GM21360 (cell line): ENCODE results near the gene UBXN6.

Experiments used
- ATAC-seq: cut with Tn5 transposase; IDR thresholded peaks from one replicate; pipeline ENCODE4 v1.9.1; 2021; ENCODE audit warnings: mild to moderate bottlenecking, moderate library complexity; ENCODE audit not compliant: unreplicated experiment

UBXN6 gene

DNA sequence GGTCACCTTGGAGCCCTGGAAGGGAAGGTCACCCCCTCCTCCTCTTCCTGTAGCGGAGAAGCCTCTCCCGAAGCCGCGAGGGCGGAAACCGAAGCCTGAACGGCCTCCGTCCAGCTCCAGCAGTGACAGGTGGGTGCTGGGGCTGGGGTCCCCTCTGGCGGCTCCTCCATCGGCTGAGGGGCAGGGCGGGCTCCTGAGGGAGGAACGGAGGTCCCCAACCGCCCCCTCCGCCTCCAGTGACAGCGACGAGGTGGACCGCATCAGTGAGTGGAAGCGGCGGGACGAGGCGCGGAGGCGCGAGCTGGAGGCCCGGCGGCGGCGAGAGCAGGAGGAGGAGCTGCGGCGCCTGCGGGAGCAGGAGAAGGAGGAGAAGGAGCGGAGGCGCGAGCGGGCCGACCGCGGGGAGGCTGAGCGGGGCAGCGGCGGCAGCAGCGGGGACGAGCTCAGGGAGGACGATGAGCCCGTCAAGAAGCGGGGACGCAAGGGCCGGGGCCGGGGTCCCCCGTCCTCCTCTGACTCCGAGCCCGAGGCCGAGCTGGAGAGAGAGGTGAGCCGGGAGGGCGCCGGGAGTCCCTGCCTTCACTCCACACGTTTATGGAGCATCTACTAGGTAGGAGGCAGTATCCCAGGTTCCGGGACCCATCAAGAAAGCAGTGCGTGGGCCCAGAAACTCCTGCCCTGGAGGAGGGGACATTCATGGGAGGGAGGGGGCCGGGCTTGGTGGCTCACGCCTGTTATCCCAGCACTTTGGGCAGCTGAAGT is 36.5 kb upstream of the UBXN6 start:
- no peak for ATAC-seq

DNA sequence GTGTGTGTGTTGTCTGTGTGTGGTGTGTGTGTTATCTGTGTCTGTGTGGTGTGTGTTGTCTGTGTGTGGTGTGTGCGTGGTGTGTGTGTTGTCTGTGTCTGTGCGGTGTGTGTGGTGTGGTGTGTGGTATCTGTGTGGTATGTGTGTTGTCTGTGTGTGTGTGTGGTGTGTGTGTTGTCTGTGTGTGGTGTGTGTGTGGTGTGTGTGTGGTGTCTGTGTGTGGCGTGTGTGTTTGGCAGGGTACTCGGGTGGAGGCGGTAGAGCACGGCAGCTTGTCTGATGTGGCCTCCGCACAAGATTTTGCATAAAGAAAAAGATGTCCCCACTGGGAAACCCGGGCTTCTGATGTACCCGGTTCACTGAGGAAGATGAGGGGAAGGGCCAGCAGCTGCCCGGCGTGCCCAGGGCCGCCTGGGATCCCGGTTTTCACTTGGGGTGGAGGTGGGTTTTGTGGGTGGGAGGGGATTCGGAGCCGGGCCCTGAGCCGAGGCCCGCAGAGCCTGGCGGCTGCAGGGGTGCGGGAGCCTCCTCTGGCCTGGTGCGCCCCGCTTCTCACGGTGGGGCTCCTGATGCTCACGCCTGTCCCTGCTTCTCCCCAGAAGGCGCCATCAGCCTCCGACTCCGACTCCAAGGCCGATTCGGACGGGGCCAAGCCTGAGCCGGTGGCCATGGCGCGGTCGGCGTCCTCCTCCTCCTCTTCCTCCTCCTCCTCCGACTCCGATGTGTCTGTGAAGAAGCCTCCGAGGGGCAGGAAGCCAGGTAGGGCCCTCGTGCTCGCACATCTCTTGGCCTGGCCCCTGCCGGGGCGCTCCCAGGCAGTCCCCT is 35.7 kb upstream of the UBXN6 start:
- ATAC-seq = no peak

DNA sequence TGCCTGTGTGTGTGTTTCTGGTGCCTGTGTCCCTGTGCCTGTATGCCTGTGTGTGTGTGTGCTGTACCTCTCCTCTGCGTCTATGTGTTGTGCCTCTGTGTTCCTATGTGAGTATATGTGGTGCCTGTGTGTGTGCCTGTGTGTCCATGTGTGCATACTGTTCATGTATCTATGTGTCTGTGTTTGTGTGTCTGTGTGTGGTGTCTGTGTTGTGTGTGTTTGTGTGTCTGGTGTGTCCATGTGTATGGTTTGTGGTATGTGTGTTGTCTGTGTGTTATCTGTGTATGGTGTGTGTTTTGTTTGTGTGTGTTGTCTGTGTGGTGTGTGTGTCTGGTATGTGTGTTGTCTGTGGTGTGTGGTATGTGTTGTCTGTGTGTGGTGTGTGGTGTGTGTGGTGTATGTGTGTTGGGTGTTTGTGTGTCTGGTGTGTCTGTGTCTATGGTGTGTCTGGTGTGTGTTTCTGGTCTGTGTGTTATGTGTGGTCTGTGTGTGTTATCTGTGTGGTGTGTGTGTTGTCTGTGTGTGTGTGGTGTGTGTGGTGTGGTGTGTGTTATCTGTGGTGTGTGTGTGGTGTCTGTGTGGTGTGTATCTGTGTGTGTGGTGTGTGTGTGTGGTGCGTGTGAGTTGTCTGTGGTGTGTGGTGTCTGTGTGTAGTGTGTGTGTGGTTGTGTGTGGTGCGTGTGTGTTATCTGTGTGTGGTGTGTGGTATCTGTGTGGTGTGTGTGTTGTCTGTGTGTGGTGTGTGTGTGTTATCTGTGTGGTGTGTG is 34.9 kb upstream of the UBXN6 start:
- no peak for ATAC-seq

DNA sequence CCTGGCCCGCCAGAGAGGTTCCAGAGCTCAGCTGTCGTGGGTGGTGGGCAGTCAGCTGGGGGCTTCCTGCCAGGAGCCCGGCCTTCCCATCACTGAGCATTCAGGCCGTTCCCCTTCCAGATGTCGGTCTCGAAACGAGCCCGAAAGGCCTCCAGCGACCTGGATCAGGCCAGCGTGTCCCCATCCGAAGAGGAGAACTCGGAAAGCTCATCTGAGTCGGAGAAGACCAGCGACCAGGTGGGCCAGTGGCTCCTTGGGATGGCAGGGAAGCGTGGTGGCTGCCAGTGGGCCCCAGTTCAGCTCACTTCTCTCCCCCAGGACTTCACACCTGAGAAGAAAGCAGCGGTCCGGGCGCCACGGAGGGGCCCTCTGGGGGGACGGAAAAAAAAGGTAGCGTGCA is 33.9 kb upstream of the UBXN6 start:
- ATAC-seq = no peak

DNA sequence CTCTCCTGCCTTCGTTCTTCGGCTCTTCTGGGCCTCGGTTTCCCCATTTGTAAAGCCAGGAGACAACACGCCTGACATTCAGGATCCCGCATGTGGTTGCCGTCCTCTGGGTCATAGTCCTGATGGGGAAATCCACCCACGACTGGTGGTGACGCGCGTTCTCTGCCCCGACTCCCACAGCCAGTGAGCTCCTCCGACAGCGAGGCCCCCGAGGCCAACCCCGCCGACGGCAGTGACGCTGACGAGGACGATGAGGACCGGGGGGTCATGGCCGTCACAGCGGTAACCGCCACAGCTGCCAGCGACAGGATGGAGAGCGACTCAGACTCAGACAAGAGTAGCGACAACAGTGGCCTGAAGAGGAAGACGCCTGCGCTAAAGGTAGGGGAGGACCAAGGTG is 30.9 kb upstream of the UBXN6 start:
- no peak for ATAC-seq

DNA sequence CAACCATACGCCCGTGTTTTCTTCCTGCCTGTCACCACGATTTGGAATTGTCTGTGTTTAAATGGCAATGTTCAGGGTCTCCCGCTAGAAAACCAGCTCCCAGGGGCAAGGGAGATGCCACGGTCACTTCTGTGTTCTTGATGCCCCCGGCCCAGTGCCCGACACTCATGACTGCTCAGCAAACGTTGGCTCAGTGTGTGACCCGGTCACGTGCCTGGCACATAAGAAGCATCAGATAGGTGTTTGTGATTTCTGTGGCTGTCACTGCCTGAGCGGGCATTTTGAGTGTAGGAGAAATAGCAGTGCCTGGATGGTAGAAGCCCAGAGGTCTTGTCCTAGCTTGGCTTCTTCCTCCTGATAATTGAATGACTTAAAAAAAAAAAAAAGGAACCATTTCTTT is 30.0 kb upstream of the UBXN6 start:
- no peak for ATAC-seq

DNA sequence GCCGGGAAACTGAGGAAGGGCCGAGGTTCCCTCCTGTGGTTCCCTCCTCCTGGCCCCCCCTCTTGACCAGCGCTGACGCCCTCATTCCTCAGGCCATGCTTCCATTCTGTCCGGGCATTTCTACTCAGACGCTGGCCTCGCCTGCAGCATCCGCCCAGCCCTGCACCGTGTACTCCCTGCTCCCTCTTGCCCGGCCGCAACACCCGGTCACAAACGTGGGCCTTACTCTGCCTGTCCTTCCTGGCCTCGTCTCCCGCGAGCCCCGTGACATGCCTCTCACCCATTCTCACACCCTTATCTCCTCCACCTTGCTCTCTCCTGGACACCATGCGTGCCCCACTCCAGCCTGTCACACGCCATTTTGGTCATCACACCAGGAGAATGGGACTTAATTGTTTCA is 25.8 kb upstream of the UBXN6 start:
- no peak for ATAC-seq

DNA sequence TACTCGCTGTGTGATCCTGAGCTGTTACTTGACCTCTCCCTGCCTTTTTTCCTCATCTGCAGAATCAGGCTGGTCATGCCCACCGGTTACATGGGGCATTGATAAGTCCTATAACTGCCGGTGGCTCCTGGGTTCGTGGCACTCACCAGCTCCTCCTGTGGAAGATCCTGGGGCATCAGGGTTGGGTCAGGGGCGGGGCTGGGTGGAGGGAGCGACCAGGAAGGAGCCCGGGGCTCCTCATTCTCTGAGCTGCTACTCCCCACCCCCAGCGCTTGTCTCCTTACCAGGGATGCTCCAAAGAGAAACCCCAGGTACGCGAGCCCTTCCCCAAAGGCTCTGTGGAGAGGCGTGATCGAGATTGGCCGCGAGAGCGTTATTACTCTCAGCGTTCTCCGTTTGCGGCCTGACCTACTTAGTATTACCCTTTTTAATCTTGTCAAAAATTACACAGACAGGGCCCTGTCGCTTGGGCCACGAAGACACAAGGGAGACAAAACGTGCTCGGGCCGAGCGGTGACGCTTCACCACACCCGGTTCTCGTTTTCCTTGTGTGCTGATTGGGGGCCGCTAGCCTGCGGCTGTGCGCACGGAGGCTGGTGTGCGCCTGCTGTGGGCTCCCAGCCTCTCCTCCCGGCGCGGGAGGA is 25.2 kb upstream of the UBXN6 start:
- no peak for ATAC-seq

DNA sequence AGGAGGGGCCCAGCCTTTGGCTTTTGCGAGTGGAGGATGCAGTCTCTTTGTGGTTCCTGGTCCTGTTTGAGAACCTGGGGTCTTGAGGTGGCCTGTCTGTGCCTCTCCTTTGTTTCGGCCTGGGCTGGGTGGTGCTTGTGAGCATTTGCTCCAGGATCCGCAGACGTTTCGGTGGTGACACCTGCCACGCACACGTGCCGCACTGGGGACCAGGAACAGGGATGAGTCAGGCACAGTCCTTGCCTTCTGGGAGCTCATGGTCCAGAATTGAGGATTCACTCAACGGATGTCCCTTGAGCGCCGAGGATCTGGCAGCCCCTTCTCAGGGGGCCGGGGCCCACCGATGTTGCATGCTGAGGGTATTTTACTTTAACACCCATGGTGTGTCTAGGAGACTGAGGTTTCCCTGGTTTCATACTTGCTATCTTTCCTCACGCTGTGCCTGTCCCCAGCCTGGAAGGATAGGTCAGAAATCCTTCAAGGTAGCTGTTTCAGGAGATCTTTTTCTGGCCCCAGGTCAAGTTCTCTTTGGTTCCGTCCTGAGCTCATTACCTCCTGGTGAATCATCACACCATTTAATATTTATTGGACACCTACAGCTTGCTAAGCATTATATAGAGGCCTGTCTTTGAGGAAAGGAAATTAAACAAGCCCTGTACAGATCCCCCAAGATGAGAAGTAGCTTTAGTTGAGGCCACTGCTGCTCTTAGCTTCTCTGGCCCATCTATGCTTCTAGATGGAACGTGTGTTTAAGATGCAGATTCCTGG is 19.6 kb upstream of the UBXN6 start:
- no peak for ATAC-seq

DNA sequence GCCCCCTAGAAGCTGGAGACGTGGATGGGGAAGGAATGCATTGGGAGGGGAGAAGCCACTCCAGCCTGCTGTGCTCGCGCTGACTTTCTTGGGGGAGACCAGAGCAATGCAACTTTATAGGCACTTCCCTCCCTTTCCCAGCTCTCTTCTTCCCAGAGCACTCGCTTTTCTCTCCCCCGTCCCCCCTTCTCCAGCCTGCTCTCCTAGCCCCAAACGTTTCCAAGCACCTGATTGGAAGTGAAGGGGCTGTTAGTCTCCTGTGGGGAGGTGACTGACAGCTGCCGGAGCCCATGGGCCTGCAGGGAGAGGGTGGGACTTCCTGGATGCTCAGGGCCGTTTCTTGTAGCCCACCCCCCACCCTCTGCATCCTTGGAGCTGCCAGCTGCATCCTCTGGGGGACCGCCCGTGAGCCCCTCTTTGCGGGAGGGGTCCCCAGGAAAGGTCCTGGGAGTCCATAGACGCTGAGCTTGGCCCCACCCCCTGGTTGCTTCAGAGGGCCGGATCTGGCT is 17.0 kb upstream of the UBXN6 start:
- no peak for ATAC-seq

DNA sequence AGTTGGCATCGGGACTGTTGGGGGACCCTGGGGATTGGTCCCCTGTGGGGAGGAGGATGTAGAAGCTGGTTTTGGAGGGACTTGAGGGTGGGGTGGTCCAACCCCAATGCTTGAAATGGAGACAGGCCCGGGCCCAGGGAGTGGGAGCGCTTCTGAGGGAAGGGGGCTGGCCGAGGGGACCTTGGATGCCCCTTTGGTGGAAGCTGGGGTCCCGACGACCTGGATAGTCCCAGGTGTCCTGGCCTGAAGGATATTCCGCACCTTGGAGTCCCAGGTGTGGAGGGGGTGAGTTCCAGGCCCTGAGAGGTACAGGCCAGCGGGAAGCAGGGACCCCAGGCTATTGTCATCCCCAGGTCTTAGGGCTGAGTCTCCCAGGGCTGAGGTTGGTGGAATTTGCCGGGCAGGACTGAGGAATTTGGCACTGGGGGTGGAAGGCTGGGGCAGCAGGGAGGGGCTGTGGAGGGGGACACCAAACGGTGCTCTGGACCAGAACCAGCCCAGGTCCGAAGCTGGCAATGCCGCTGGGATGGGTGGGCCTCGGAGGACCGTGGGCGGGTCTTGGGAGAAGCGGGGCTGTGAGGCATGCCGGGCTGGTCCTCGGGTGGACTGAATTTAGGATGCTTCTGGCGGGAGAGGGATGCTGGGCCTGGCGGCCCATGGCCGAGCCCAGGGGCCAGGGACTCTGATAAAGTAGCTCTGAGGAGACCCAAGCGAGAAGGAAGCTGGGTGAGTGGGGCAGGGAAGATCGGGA is 16.3 kb upstream of the UBXN6 start:
- no peak for ATAC-seq

DNA sequence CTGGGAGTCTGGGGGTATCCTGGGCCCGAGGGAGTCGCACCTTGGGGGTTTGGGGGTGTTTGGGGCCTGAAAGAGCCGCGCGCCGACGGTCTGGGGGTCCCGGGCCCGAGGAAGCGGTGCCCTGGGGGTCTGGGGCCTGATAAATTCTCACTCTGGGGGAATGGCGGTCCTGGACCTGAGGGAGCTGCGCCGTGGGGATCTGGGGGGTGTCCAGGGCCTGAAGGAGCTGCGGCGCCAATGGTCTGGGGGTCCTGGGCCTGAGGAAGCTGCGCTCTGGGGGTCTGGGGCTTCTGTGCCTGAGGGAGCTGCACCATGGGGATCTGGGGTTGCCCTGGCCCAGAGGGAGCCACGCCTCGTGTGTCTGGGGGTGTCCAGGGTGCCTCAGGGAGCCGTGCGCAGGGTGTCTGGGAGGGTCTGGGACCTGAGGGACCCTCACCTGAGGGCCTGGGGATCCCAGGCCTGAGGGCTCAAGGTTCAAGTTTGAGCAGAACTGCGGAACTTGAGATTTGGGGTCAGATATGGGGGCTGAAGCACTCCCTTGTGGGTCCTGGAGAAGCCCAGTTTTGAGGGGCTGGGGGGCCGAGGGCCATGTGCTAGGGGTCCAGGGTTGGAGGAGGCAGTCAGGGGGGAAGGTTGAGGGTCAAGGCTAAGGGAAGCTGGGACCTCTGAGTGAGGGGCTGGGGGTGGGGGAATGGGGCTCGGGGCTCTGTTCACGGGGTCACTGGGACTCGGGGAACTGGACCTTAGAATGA is 15.6 kb upstream of the UBXN6 start:
- ATAC-seq = no peak

DNA sequence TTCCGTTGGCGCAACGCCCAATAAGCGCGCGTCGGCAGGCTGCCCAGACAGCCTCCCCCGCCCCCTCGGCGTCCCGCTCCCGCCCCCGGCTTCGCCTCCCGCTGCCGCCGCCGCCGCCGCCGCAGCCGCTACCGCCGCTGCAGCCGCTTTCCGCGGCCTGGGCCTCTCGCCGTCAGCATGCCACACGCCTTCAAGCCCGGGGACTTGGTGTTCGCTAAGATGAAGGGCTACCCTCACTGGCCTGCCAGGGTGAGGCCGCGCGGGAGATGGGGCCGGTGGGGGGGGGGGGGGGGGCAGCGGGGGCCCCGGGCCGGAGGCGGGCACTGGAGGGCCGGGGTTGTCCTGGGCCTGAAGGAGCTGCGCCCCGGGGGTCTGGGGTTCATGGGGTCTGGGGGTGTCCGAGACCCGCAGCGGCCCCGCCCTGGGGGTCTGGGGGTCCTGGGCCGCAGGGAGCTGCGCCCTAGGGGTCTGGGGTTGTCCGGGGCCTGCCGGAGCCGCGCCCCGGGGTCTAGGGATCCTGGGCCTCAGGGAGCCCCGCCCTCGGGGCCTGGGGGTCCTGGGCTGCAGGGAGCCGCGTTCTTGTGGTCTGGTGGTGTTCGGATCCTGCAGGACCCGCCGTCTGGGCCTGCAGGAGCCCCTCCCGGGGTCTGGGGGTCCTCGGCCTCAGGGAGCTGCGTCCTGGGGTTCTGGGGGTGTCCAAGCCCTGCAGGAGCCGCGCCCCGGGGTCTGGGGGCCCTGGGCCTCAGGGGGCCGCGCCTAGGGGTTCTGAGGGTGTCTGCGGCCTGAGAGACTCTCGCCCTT is 14.8 kb upstream of the UBXN6 start, which contains the start of gene HDGFL2:
HDGFL2 (plus strand) TSS at position 124 of the 801 bp plus-strand sequence; CDS start at position 178, 54 bp downstream.
- ATAC-seq = no peak

DNA sequence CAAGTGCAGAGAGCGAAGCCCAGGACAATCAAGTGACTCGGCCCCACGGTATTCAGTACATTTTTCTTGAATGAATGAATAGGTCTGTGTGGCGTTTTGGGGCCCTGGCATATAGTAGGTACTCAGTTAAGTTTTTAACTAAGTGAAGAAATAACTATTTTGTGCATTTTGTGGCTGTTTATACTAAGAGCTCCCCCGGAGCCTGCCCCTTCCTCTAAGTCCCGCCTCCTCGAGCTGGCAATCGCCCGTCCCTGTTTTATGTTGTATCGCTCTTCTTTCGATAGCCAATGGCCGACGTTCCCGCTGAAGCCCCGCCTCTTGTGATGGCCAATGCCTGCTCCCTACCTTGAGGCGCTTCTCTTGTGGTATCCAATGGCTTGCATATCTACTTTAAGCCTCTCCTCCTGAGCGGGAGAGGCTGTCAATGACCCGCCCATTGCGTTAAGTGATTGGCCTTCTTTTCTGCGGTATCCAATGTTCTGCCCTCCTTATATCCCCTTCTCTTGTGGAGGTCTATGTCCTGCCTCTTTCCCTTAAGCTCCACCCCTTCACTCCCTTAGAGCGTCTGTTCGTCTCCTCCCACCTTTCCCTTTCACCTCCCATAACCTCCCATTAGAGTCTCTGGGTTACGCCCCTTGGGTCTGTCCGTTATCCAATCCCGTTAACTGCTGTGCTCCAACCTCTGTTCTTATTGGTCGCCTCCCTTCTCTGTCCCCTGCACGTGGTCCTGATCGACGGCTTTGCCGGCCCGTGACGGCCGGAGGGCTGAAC is 14.0 kb upstream of the UBXN6 start:
- peak; percentile 80 for ATAC-seq

DNA sequence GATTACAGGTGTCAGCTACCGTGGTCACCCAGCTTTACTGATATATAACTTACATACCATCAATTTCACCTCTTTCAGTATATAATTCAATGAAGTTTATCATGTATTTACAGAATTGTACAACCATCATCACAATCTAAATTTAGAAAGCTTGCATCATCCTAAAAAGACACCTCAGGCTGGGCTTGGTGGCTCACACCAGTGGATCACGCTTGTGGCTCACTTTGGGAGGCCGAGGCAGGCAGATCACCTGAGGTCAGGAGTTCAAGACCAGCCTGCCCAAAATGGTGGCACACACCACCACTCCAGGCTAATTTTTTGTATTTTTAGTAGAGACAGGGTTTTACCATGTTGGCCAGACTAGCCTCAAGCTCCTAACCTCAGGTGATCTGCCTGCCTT is 10.2 kb upstream of the UBXN6 start:
- no peak for ATAC-seq

DNA sequence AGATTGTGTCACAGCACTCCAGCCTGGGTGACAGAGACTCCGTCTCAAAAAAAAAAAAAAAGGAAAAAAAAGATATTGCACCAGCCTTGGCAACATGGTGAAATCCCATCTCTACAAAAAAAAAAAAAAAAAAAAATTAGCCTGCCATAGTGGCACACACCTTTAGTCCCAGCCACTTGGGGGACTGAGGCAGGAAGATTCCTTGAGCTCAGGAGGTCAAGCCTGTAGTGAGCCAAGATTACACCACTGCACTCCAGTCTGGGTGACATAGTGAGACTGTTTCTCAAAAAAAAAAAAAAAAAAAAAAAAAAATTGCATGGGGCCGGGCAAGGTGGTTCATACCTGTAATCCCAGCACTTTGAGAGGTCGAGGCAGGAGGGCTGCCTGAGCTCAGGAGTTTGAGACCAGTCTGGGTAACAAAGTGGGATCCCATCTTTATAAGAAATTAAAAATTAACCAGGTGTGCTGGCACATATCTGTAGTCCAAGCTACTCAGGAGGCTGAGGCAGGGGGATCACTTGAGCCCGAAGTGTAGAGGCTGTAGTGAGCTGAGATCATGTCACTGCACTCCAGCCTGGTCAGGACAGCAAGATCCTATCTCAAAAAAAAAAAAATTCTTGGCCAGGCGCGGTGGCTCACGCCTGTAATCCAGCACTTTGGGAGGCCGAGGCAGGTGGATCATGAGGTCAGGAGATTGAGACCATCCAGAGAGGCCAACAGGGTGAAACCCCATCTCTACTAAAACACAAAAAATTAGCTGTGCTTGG is 7.4 kb upstream of the UBXN6 start:
- no peak for ATAC-seq
